ENCODE measurements around the gene CHST11.
A peak's percentile ranks its signal among the peaks of the same experiment; 100 is the strongest.

CHST11 gene

GRCh38 chr12:104710940-104711689, 254.4 kb downstream of the CHST11 start:
- DNase-seq (ENCODE audit: low read depth in 2 of 3, low spot score in 2 of 3) = no peak

DNA sequence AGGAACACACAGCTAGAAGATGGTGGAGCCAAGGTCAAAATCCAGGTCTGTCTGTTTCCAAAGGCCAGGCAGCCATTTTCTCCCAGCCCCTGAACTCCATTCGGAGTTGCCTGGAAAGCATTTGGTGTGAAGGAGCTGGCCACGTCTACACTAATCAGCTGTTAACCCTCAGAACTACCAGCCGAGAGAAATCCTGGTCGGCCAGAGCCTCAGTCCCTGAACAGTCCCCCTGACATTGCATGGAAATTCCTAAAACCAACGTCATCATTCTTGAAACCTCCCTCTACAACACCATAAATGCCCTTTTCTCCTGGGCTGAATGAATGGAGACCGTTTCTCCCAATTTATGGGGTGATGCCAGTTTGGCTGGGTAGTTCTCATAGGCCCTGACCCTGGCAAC, 255.7 kb downstream of the CHST11 start:
- DNase-seq (ENCODE audit: low read depth in 2 of 3, low spot score in 2 of 3) = no peak

GRCh38 chr12:104712968-104713367, 256.2 kb downstream of the CHST11 start:
- no peak for DNase-seq (ENCODE audit: low read depth in 2 of 3, low spot score in 2 of 3)

GRCh38 chr12:104713444-104713843, 256.7 kb downstream of the CHST11 start:
- DNase-seq (ENCODE audit: low read depth in 2 of 3, low spot score in 2 of 3) = no peak

DNA sequence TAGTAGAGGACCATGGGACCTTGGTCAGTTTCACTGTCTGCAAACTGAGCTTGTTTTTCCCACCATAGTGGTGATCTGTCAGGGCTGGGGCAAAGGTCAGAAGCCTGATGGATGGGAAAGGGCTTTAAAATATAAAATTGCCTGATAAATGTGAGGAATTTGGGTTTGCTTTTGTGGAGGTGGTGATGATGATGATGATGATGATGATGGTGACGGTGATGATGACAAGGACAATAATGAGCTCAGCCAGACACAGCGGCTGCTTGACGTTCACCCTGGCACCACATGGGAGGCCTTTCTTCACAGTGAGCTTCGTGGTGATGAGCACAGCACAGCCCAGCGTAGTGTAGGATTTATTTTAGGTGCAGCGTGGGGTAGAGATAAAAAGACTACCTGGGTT, 257.6 kb downstream of the CHST11 start:
- no peak for DNase-seq (ENCODE audit: low read depth in 2 of 3, low spot score in 2 of 3)

DNA sequence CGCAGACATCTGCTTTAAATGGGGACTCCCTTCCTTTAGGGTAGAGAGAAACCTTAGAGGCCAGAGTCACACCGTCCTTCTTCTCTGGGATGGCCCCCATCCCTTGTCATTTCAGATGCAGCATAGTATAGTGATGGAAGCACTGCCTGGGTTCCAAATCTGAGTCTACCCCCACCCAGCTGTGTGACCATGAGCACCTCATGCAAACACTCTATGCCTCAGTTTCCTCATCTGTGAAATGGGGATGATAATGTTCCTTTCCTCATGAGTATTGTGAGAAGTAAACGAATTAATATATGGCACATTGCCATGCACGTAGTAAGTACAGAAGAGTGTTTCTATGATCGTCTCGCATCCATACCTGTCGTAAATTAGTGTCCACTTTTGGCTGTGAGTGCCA, 259.4 kb downstream of the CHST11 start:
- DNase-seq (ENCODE audit: low read depth in 2 of 3, low spot score in 2 of 3) = no peak

DNA sequence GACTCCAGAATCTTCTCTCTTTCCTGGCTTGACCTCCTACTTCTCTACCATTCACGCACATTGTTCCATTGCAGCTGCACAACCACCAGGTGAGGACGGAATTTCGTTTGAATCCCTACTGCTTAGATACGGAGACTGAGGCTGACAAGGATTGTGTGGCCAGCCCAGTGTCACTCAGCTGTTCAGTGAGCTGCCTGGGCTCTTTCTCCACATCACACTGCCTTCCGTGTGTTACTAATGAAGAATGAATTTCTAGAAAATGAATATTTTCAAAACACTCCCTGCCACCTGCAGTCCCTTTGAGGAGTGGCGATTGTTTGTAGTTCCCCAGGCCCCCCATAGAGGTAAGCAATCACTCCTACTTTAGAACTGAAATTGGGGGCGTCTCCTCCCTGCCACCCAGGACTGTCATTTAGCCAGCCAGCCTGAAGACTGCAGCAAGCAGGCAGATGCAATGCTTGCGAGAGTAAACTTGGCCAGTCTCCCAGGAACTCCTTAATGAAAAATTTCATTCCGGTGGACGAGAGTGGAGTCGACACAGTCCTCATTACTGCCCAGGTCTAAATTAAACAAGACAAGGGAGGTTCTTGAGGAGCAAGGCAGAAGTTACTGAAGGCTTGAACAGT, 261.7 kb downstream of the CHST11 start:
- DNase-seq (ENCODE audit: low read depth in 2 of 3, low spot score in 2 of 3) = no peak

DNA sequence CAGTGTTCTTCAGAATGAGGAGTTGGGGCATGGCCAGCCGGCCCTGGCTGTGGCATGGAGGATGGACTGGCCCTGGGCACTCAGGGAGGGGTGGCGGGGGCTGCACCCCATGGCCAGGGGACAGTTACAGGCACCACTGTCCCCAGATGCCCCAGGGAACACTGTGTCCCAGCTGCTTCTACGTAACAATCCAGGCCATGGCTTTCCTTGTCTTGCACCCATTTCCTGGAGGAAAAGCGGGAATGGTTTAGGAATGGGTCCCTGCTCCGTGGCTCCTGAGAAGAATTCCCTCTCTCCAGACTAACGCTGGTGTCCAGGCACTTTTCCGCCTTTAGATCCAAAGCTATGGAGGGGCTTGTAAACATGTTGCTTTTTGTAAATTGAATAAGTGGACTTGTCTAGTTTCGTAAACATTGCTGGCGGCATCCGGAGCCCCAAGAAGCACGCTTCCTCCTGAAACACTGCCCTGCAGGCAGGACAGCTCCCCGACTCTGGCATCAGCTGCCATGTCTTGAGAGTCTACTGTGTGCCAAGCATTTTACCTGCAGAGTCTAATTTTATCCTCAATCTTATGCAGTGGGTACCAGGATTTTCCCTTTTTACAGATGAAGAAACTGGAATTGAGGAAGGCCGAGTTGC, 263.1 kb downstream of the CHST11 start:
- DNase-seq (ENCODE audit: low read depth in 2 of 3, low spot score in 2 of 3) = no peak

DNA sequence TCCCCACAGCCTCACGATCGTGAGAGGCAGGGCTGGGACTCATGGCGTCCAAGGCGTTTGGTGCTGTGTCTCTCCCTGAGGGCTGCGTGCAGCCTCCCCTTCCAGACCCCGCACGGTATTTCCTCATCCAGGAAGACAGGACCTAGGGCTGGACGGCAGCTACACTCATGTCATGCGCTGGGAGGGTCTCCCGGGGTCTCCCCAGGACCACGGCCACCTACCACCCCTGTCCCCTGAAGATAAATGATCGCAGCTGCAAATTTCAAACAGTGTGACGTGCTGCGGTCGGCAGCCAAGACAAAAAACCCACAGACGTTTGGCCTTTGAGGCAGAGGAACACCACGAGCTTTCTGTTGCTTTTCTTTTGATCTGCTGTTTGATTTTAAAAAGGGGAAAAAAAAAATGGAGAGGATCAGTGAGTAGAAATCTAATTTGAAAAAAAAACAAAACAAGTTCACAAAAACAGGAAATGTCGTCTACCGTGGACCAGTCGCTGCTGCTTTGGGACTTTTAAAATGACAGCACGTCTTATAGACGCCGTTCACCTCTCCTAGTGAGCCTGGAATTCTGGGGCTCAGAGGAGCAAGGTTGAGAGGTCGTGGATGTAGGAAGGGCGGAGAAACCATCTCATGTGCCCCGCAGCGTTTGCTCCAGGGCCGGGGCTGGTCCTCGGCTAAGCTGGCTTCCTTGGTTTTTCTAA, 263.7 kb downstream of the CHST11 start:
- peak; percentile 17 to 33 (median 28) for DNase-seq (ENCODE audit: low read depth in 2 of 3, low spot score in 2 of 3)

DNA sequence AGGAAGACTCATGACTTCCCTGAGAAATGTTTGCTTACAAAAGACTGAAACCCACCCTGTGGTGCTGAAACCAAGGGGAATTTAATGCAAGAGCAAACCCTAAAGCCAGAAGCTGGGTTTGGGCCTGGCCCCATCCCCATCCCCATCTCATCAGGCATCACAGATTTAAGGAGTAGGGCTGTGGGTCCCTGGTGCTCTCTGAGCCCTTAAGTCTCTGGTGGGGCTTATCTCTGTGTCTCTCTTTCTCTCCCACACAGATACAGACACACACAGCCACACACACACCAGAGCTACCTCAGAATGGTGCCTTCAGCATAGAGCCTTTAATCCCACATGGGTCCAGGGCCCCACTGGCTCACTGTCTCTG, 264.3 kb downstream of the CHST11 start:
- DNase-seq (ENCODE audit: low read depth in 2 of 3, low spot score in 2 of 3) = no peak

GRCh38 chr12:104721936-104722335, 265.2 kb downstream of the CHST11 start:
- no peak for DNase-seq (ENCODE audit: low read depth in 2 of 3, low spot score in 2 of 3)

- no peak for DNase-seq (ENCODE audit: low read depth in 2 of 3, low spot score in 2 of 3)
Observed at GRCh38 chr12:104722601-104723534, 266.1 kb downstream of the CHST11 start.

GRCh38 chr12:104723895-104724294, 267.1 kb downstream of the CHST11 start:
- no peak for DNase-seq (ENCODE audit: low read depth in 2 of 3, low spot score in 2 of 3)

DNA sequence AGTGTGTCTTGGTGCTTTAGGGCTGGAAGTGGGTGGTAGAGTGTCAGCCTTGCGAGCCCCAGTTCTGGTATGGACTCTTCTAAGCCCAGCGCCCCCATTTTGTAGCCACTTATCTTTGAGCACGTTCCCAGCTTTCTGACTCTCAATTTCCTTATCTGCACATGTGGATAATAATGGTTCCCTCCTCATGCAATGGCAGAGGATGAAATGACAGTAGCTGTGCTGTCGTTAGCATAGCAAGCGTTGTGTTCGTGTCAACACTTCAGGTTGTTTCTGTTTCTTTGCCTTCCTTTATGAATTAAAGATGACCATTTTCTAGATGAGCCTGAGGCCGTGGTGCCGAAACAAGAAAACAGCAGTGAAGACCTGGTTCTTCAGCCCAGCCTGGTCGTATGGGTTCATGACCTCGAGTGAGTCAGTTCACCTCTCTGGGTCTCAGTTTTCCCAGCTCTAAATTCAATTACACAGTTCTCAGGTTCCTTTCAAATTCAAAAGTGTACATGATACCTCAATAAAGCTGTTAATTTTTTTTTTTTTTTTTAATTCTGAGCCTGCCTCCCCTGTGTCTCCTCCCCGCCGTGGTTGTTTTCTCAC, 268.3 kb downstream of the CHST11 start:
- no peak for DNase-seq (ENCODE audit: low read depth in 2 of 3, low spot score in 2 of 3)

DNA sequence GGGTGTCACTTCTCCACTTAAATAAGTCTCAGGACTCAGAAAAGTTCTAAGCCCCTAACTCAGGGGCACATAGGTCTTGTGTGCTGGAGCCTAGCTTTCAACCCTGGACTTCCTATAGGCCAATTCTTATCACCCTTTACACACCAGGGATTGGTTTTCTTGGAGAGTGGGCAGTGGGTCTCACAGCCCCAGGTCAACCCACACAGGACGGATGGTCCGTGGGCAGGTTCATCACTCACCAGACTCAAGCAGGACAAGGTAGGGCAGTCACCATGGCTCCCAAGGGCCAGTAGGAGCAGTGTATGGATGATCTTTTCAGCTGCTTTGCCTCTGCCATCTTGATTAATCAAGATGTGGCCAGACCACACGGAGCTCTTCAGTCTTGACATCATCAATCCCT, 268.9 kb downstream of the CHST11 start:
- DNase-seq (ENCODE audit: low read depth in 2 of 3, low spot score in 2 of 3) = no peak

DNA sequence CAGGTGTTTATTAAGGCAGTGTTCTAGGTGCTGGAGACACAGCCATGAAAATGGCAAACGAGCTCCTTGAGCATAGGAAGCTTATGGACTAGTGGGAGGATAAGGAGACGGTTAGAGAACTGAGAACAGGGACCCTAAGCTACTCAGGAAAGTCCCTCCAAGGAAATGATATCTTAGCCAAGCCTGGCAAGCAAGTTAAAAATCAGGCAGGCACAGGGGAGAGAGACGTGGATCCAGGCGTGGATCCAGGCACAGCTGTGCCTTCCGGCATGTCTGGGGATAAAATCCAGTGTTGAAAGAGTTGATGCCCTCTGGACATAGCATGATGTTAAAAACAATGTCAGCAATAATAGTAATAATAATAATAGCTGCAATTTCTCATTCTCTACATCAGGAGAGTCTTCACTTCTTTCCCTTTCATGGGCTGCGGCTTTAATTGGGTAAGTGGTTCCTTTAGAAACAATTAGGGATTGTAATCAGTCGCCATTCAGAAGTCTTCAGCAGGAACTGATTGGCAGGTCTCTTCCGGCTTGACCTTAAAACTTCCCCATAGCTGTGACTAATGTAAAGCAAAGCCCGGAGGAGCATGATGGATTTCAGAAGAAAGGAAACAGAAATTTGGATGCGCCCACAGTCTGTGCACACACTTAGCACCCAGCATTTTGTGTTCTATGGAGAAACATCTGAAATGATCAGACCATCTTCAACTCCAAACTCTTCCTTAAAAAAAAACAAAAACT, 271.1 kb downstream of the CHST11 start:
- DNase-seq (ENCODE audit: low read depth in 2 of 3, low spot score in 2 of 3) = no peak

DNA sequence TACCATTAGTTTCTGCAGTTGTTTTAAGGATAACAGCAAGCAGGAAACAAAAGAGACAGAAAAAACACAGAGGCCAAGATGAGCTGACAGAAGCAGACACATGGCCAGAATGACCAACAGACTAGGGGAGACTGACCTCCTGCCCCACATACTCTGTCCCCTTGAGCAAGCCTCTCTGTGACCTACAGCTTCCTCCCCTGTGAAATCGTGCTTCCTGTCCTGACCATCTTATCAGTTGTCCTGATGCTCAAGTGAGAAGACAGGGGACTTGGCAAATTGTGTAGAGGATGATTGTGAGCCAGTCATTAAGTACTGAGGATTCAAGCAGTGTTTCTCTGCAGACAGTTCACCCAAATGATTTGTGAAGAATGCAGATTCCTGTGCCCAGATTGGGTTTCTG, 272.3 kb downstream of the CHST11 start:
- DNase-seq (ENCODE audit: low read depth in 2 of 3, low spot score in 2 of 3) = no peak

DNA sequence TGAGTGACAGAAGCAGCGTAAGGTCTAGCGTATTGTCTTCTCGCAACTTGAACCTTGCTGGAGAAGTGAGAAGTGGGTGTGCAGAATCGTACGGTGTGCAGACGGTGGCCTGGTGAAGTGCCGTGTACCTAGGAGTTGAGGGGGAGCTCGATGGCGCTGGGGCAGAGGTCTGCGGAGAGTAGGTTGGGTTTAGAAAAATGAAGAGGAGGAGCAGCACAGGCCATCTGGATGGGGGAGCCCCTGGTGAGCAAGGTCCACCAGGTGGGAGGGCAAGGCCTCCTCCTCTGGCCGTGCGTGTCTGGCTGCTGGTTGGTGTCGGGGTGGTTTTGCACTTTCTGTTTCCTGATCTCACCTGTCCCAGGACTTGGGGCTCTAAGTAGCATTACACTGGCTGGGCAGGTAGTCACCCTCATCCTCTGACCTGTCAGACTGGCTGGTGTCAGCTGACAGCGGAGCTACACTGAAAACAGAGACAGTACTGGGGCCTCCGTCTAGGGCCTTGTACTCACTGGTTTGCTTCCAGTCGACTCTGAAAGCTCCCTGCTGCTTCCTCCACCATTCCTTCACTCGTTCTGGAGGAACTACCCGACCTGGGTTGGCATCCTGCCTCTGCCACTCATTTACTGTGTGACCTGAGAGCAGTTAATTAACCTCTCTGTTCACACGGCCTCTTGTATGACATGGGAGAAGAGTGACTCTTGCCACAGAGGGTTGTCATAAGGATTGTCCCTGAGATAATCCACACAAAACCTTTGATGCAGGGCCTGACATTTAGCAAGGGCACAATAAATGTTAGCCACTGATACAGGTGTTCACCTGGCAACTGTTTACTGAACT, 273.1 kb downstream of the CHST11 start:
- DNase-seq (ENCODE audit: low read depth in 2 of 3, low spot score in 2 of 3) = no peak

GRCh38 chr12:104730763-104731162, 274.0 kb downstream of the CHST11 start:
- no peak for DNase-seq (ENCODE audit: low read depth in 2 of 3, low spot score in 2 of 3)

All from activated CD8-positive, alpha-beta memory T cell treated with anti-CD3 and anti-CD28 coated beads for 48 hours (primary cell).